CD4-positive, alpha-beta T cell (primary cell): ENCODE results near the gene SERPINA10. TPM values are rescaled to one million over a fixed set of nuclear protein-coding genes. Genes with fewer than 3 reads are reported as not detected.

Source experiments
- ATAC-seq: fragments of 200-7000 bp; cut with Tn5 transposase; one replicate; pipeline ENCODE4 v1.10.0; 2022; ENCODE audit warnings: mild to moderate bottlenecking; ENCODE audit not compliant: poor library complexity
- CTCF ChIA-PET: fragments of 350-600 bp; sonication (Branson Sonifier 250); formaldehyde crosslinking; loops from one replicate; lab custom pipeline; 2021; ENCODE audit warnings: antibody characterized with exemption, inconsistent platforms; lab: Charles Lee
- POLR2A ChIA-PET: fragments of 350-600 bp; sonication (Branson Sonifier 250); formaldehyde crosslinking; loops from one replicate; lab custom pipeline; 2021; ENCODE audit warnings: antibody characterized with exemption, inconsistent platforms; lab: Charles Lee
- DNase-seq, 14 experiments: peaks; one replicate each; pipeline ENCODE4 v3.0.0-alpha.2; 2013 to 2020; ENCODE audit warnings: mixed read lengths in 2 of 14
- H3K27ac ChIP-seq, 2 donors: one replicate each; pipeline versions ENCODE4 v1.5.1 to v1.7.0; 2013; ENCODE audit warnings: low read length in 2 of 2, low read depth in 1 of 2, mild to moderate bottlenecking in 1 of 2
- H3K27me3 ChIP-seq, 2 experiments: 1 replicate in 1 of 2; 2 replicates in 1 of 2; pipeline versions ENCODE4 v1.6.1 to v1.7.0; 2013; ENCODE audit warnings: low read length in 2 of 2, control low read depth in 1 of 2, mild to moderate bottlenecking in 1 of 2, moderate library complexity in 1 of 2; ENCODE audit not compliant: insufficient read depth in 2 of 2, control insufficient read depth in 1 of 2
- H3K36me3 ChIP-seq: one replicate; pipeline ENCODE4 v1.6.1; 2013; ENCODE audit warnings: low read length, control low read depth; ENCODE audit not compliant: insufficient read depth
- H3K4me1 ChIP-seq: one replicate; pipeline ENCODE4 v1.6.1; 2013; ENCODE audit warnings: low read length, control low read depth; ENCODE audit not compliant: insufficient read depth
- H3K4me3 ChIP-seq: one replicate; pipeline ENCODE4 v1.5.1; 2013; ENCODE audit warnings: mild to moderate bottlenecking, low read length, moderate library complexity
- H3K9me3 ChIP-seq, 2 experiments: 1 replicate in 1 of 2; 2 replicates in 1 of 2; pipeline versions ENCODE4 v1.6.1 to v1.7.0; 2013; ENCODE audit warnings: low read length in 2 of 2, mild to moderate bottlenecking in 2 of 2, control low read depth in 1 of 2, moderate library complexity in 1 of 2; ENCODE audit not compliant: control insufficient read depth in 1 of 2, insufficient read depth in 1 of 2
- H3K27ac Mint-ChIP-seq: one replicate; pipeline ENCODE4 v1.8.0; 2020; ENCODE audit warnings: mixed read lengths
- H3K27me3 Mint-ChIP-seq: one replicate; pipeline ENCODE4 v1.8.0; 2021; ENCODE audit warnings: mixed read lengths
- H3K36me3 Mint-ChIP-seq: one replicate; pipeline ENCODE4 v1.8.0; 2021; ENCODE audit warnings: low read depth, mixed read lengths
- H3K4me1 Mint-ChIP-seq: one replicate; pipeline ENCODE4 v1.8.0; 2021; ENCODE audit warnings: low read depth, mixed read lengths
- H3K4me3 Mint-ChIP-seq: one replicate; pipeline ENCODE4 v1.8.0; 2020; ENCODE audit warnings: mild to moderate bottlenecking, mixed read lengths
- H3K9me3 Mint-ChIP-seq: one replicate; pipeline ENCODE4 v1.8.0; 2020; ENCODE audit warnings: mixed read lengths
- intact Hi-C, 2 experiments: fragments of 100-400 bp; cut with DNase I in 1 of 2; cut with micrococcal nuclease in 1 of 2; formaldehyde crosslinking; loops; one replicate each; pipeline versions ENCODE4 v1.15.1 to v1.9.0; 2023 to 2025; cut with DNase I, micrococcal nuclease
- total RNA-seq, 174 experiments: library from RNA in 2 of 174; stranded (reverse) in 2 of 174; gene quantifications; one replicate each; pipeline ENCODE4 v1.2.3 and lab custom pipeline; 2021 to 2026
- TF ChIP-seq, protein P1 (sequence below): fragments of 200-600 bp; IDR thresholded peaks from one replicate; pipeline ENCODE4 v1.8.0; 2022; ENCODE audit warnings: antibody characterized with exemption, mild to moderate bottlenecking

The SERPINA10 gene
- total RNA-seq, 2 experiments from 2014 or later = not detected

GRCh38 chr14:94329857-94330256, 36.8 kb upstream of the SERPINA10 start:
- intact Hi-C loops = no loop called here
- ATAC-seq (no peak), DNase-seq (no peak)
- H3K27me3 ChIP-seq = no peaks in the 10 kb centered on the region
- peaks cover 13% of the 10 kb centered on the region for H3K27me3 Mint-ChIP-seq
- no peaks in the 10 kb centered on the region for H3K36me3 Mint-ChIP-seq
- no peaks in the 10 kb centered on the region for H3K4me1 Mint-ChIP-seq
- H3K9me3 ChIP-seq = no peaks in the 10 kb centered on the region
- ChIA-PET POLR2A (no interaction called here), CTCF (no interaction called here)
- TF ChIP-seq, protein P1, sequence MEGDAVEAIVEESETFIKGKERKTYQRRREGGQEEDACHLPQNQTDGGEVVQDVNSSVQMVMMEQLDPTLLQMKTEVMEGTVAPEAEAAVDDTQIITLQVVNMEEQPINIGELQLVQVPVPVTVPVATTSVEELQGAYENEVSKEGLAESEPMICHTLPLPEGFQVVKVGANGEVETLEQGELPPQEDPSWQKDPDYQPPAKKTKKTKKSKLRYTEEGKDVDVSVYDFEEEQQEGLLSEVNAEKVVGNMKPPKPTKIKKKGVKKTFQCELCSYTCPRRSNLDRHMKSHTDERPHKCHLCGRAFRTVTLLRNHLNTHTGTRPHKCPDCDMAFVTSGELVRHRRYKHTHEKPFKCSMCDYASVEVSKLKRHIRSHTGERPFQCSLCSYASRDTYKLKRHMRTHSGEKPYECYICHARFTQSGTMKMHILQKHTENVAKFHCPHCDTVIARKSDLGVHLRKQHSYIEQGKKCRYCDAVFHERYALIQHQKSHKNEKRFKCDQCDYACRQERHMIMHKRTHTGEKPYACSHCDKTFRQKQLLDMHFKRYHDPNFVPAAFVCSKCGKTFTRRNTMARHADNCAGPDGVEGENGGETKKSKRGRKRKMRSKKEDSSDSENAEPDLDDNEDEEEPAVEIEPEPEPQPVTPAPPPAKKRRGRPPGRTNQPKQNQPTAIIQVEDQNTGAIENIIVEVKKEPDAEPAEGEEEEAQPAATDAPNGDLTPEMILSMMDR = no peak
- no peak overlapping the region for H3K4me3 ChIP-seq
- H3K27ac ChIP-seq = no peak overlapping the region
- no peaks in the 10 kb centered on the region for H3K4me1 ChIP-seq
- H3K4me3 Mint-ChIP-seq = no peak overlapping the region
- H3K36me3 ChIP-seq = no peaks in the 10 kb centered on the region
- H3K9me3 Mint-ChIP-seq = peaks cover 2% of the 10 kb centered on the region
- H3K27ac Mint-ChIP-seq = no peak overlapping the region

GRCh38 chr14:94328196-94328595, 35.1 kb upstream of the SERPINA10 start:
- Mint-ChIP-seq H3K9me3 (peaks cover 2% of the 10 kb centered on the region), H3K4me3 (no peak overlapping the region), H3K27me3 (peaks cover 5% of the 10 kb centered on the region), H3K4me1 (no peaks in the 10 kb centered on the region), H3K27ac (no peak overlapping the region), H3K36me3 (no peaks in the 10 kb centered on the region)
- no peaks in the 10 kb centered on the region for H3K36me3 ChIP-seq
- H3K27me3 ChIP-seq = no peaks in the 10 kb centered on the region
- intact Hi-C loops = no loop called here
- ChIA-PET POLR2A (no interaction called here), CTCF (no interaction called here)
- no peak overlapping the region for H3K27ac ChIP-seq
- ATAC-seq (no peak), DNase-seq (no peak)
- no peaks in the 10 kb centered on the region for H3K4me1 ChIP-seq
- no peak overlapping the region for H3K4me3 ChIP-seq
- TF ChIP-seq, protein P1 = no peak
- no peaks in the 10 kb centered on the region for H3K9me3 ChIP-seq

GRCh38 chr14:94322648-94323570, 29.8 kb upstream of the SERPINA10 start, which contains the start of gene SERPINA6:
Gene SERPINA6 (minus strand): TSS chr14:94323336. CDS start chr14:94314648, 8,688 bp downstream.
- H3K27me3 ChIP-seq = no peaks in the 10 kb centered on the region
- intact Hi-C loops = no loop called here
- Mint-ChIP-seq H3K27me3 (no peaks in the 10 kb centered on the region), H3K27ac (no peak within 1 kb of the TSS), H3K9me3 (peaks cover under 1% of the 10 kb centered on the region), H3K4me3 (no peak within 1 kb of the TSS), H3K4me1 (no peaks in the 10 kb centered on the region), H3K36me3 (no peaks in the 10 kb centered on the region)
- ATAC-seq = no peak
- H3K27ac ChIP-seq = no peak within 1 kb of the TSS
- no peak for DNase-seq
- no peak within 1 kb of the TSS for H3K4me3 ChIP-seq
- no peaks in the 10 kb centered on the region for H3K4me1 ChIP-seq
- TF ChIP-seq, protein P1 = no peak
- POLR2A ChIA-PET = interaction anchor here (0.6 kb wide), 1 partner anchor 485 kb away, joined by 3 read pairs; no protein-coding TSS in a partner anchor
- no peaks in the 10 kb centered on the region for H3K9me3 ChIP-seq
- CTCF ChIA-PET = no interaction called here
- no peaks in the 10 kb centered on the region for H3K36me3 ChIP-seq
